ENCODE data around the gene PSME1. TPM values are rescaled to one million over a fixed set of nuclear protein-coding genes. Genes with fewer than 3 reads are reported as not detected.

Gene PSME1
- total RNA-seq, 1 experiment from 2014 or later: 76.8 TPM

- H3K9me3 Mint-ChIP-seq: no peaks in the 10 kb centered on the region
- peaks cover 27% of the 10 kb centered on the region for H3K36me3 Mint-ChIP-seq
- ChIA-PET CTCF (interaction anchor here (1.5 kb wide), 1 partner anchor 16 kb away, joined by 6 read pairs; the partner anchor contains the start of gene IRF9), POLR2A (no interaction called here)
- TF ChIP-seq OVOL2 (CRISPR knock-in tag; IDR thresholded peaks at IDR 0.05; ENCODE audit: borderline replicate concordance) (no peak), NR2C2 (CRISPR knock-in tag; IDR thresholded peaks at IDR 0.05) (no peak), USF1 (CRISPR knock-in tag; IDR thresholded peaks at IDR 0.05) (no peak)
- no peaks in the 10 kb centered on the region for H3K27me3 Mint-ChIP-seq (ENCODE audit: low read depth)
- no peak overlapping the region for H3K27ac Mint-ChIP-seq
- no peak overlapping the region for H3K4me3 Mint-ChIP-seq
- ATAC-seq (no peak), DNase-seq (ENCODE audit: low spot score) (no peak)
- 0 out of 2 replicates have a peak, but pooled peaks cover 4% of the 10 kb centered on the region for H3K4me1 Mint-ChIP-seq
Observed at GRCh38 chr14:24177891-24178290, 41.9 kb downstream of the PSME1 start.

- no peaks in the 10 kb centered on the region for H3K27me3 Mint-ChIP-seq (ENCODE audit: low read depth)
- H3K4me3 Mint-ChIP-seq: no peak overlapping the region
- CTCF ChIA-PET: no interaction called here
- POLR2A ChIA-PET: no interaction called here
- H3K4me1 Mint-ChIP-seq: no peaks in the 10 kb centered on the region
- no peaks in the 10 kb centered on the region for H3K9me3 Mint-ChIP-seq
- TF ChIP-seq KAT7 (CRISPR knock-in tag; IDR thresholded peaks at IDR 0.05; ENCODE audit: borderline replicate concordance): no peak
- TF ChIP-seq NFATC4 (CRISPR knock-in tag; IDR thresholded peaks at IDR 0.05): no peak
- TF ChIP-seq GABPB1 (CRISPR knock-in tag; IDR thresholded peaks at IDR 0.05): no peak
- no peak for TF ChIP-seq FOXP4 (CRISPR knock-in tag; IDR thresholded peaks at IDR 0.05)
- TF ChIP-seq CTCF (IDR thresholded peaks at IDR 0.05): no peak
- H3K36me3 Mint-ChIP-seq: peaks cover 34% of the 10 kb centered on the region
- H3K27ac Mint-ChIP-seq: no peak overlapping the region
- ATAC-seq (no peak), DNase-seq (ENCODE audit: low spot score) (no peak)
Observed at GRCh38 chr14:24178399-24179178, 42.6 kb downstream of the PSME1 start.

GRCh38 chr14:24179294-24179960 is 43.4 kb downstream of the PSME1 start:
- H3K4me1 Mint-ChIP-seq: no peaks in the 10 kb centered on the region
- ATAC-seq: no peak
- CTCF ChIA-PET: interaction anchor here (0.6 kb wide), 1 partner anchor 52 kb away, joined by 3 read pairs; no protein-coding TSS in a partner anchor
- TF ChIP-seq NFE2L1 (CRISPR knock-in tag; IDR thresholded peaks at IDR 0.05) (no peak), ESRRA (CRISPR knock-in tag; IDR thresholded peaks at IDR 0.05; ENCODE audit: borderline replicate concordance) (no peak), ZNF671 (CRISPR knock-in tag; IDR thresholded peaks at IDR 0.05) (no peak), AR (CRISPR knock-in tag; IDR thresholded peaks at IDR 0.05) (no peak), CBFB (CRISPR knock-in tag; IDR thresholded peaks at IDR 0.05; ENCODE audit: low read depth) (no peak), GRHL2 (CRISPR knock-in tag; IDR thresholded peaks at IDR 0.05; ENCODE audit: insufficient replicate concordance, severe bottlenecking) (no peak), CDX4 (CRISPR knock-in tag; IDR thresholded peaks at IDR 0.05; ENCODE audit: borderline replicate concordance) (no peak), ZNF512 (CRISPR knock-in tag; IDR thresholded peaks at IDR 0.05; ENCODE audit: borderline replicate concordance) (no peak), FOXJ3 (CRISPR knock-in tag; IDR thresholded peaks at IDR 0.05; ENCODE audit: borderline replicate concordance) (no peak), ATF1 (CRISPR knock-in tag; IDR thresholded peaks at IDR 0.05) (no peak), KAT7 (CRISPR knock-in tag; IDR thresholded peaks at IDR 0.05; ENCODE audit: borderline replicate concordance) (no peak), ZNF263 (CRISPR knock-in tag; IDR thresholded peaks at IDR 0.05; ENCODE audit: low read depth) (no peak)

More at GRCh38 chr14:24179294-24179960, 43.4 kb downstream of the PSME1 start:
- Mint-ChIP-seq H3K4me3 (no peak overlapping the region), H3K27ac (no peak overlapping the region), H3K27me3 (ENCODE audit: low read depth) (no peaks in the 10 kb centered on the region), H3K9me3 (no peaks in the 10 kb centered on the region), H3K36me3 (peaks cover 35% of the 10 kb centered on the region)
- POLR2A ChIA-PET: no interaction called here
- DNase-seq (ENCODE audit: low spot score): no peak

All from WTC11 (cell line).